Endothelial cell of umbilical vein (primary cell): Measurements from ENCODE around the gene PTCH1. TPM values are rescaled to one million over a fixed set of nuclear protein-coding genes. Genes with fewer than 3 reads are reported as not detected.

ENCODE experiments used
- BruUV-seq: library from RNA; stranded (reverse); fragments of 400-500 nt; replicated peaks from 2 replicates; lab custom pipeline; 2021; lab: Mats Ljungman, UMichigan
- CTCF ChIA-PET: fragments of 300-600, 350-600 bp; sonication (Branson Sonifier 250); formaldehyde crosslinking; loops from one replicate; lab custom pipeline; 2021; ENCODE audit warnings: antibody characterized with exemption, inconsistent platforms; lab: Charles Lee
- POLR2A ChIA-PET: fragments of 300-600, 350-600 bp; sonication (Branson Sonifier 250); formaldehyde crosslinking; loops from one replicate; lab custom pipeline; 2021; ENCODE audit warnings: antibody characterized with exemption, inconsistent platforms; lab: Charles Lee
- DNase-seq: peaks from one replicate; pipeline ENCODE4 v3.0.0-alpha.2; 2011; ENCODE audit warnings: low read depth, low spot score
- FAIRE-seq: peaks from 2 replicates; lab custom pipeline; 2011; peaks lifted over from hg19 to GRCh38; lab: Jason Lieb, UNC
- H2AFZ ChIP-seq: 2 replicates; pipeline ENCODE4 v1.6.0; 2012; ENCODE audit warnings: low read depth, low read length, control low read depth, inconsistent platforms
- H3K27ac ChIP-seq: 2 replicates; pipeline ENCODE4 v1.5.1; 2011; ENCODE audit warnings: low read depth, mild to moderate bottlenecking, control low read depth, low read length, moderate library complexity; ENCODE audit not compliant: insufficient read depth
- H3K27me3 ChIP-seq, 2 experiments: 2 replicates each; pipeline versions ENCODE4 v1.6.0 to v1.6.1; 2011; ENCODE audit warnings: low read length in 2 of 2, mixed read lengths in 1 of 2; ENCODE audit not compliant: control insufficient read depth in 2 of 2, insufficient read depth in 2 of 2
- H3K36me3 ChIP-seq, 2 experiments: 2 replicates in 1 of 2; 3 replicates in 1 of 2; pipeline ENCODE4 v1.5.1; 2011; ENCODE audit warnings: low read length in 2 of 2, mild to moderate bottlenecking in 1 of 2, moderate library complexity in 1 of 2; ENCODE audit not compliant: control insufficient read depth in 2 of 2, insufficient read depth in 2 of 2; ENCODE audit errors: extremely low read depth in 1 of 2
- H3K4me1 ChIP-seq: 3 replicates; pipeline ENCODE4 v1.5.1; 2011; ENCODE audit warnings: mild to moderate bottlenecking, low read length; ENCODE audit not compliant: control insufficient read depth, insufficient read depth; ENCODE audit errors: extremely low read depth
- H3K4me2 ChIP-seq: 2 replicates; pipeline ENCODE4 v1.6.1; 2011; ENCODE audit warnings: low read length, control low read depth, mixed read lengths; ENCODE audit not compliant: insufficient read depth
- H3K4me3 ChIP-seq, 3 experiments: fragments of 200-600 bp in 1 of 3; sonication (generic), shearing (Covaris generic) in 1 of 3; replicated peaks in 1 of 3; 2 replicates each; pipeline ENCODE4 v1.5.1; 2011 to 2016; ENCODE audit warnings: control low read depth in 3 of 3, low read length in 3 of 3, mild to moderate bottlenecking in 2 of 3, inconsistent platforms in 1 of 3, low read depth in 1 of 3, moderate library complexity in 1 of 3; ENCODE audit not compliant: insufficient read depth in 1 of 3
- H3K79me2 ChIP-seq: 2 replicates; pipeline ENCODE4 v1.6.0; 2012; ENCODE audit warnings: low read length, inconsistent platforms; ENCODE audit not compliant: control insufficient read depth, insufficient read depth
- H3K9ac ChIP-seq: replicated peaks from 2 replicates; pipeline ENCODE3; 2011; ENCODE audit warnings: low read length, control low read depth; ENCODE audit not compliant: insufficient read depth; ENCODE audit errors: extremely low read depth
- H3K9me1 ChIP-seq: replicated peaks from 3 replicates; pipeline ENCODE4 v1.6.0; 2011; ENCODE audit warnings: mild to moderate bottlenecking, low read length; ENCODE audit not compliant: control insufficient read depth, insufficient read depth; ENCODE audit errors: extremely low read depth
- H3K9me3 ChIP-seq: replicated peaks from 2 replicates; pipeline ENCODE4 v1.5.1; 2012; ENCODE audit warnings: low read length, inconsistent platforms; ENCODE audit not compliant: control insufficient read depth, insufficient read depth
- H4K20me1 ChIP-seq: replicated peaks from 2 replicates; pipeline ENCODE3; 2011; ENCODE audit warnings: mild to moderate bottlenecking, low read length; ENCODE audit not compliant: control insufficient read depth, insufficient read depth; ENCODE audit errors: extremely low read depth
- FOS ChIP-seq: IDR thresholded peaks from 2 replicates; pipeline ENCODE4 v1.6.1; 2011; ENCODE audit warnings: mild to moderate bottlenecking, low read length, moderate library complexity, borderline replicate concordance; ENCODE audit not compliant: insufficient read depth
- GATA2 ChIP-seq: IDR thresholded peaks from 2 replicates; pipeline ENCODE4 v1.7.0; 2011; ENCODE audit warnings: low read depth, mild to moderate bottlenecking, moderate library complexity, mixed read lengths, low read length; ENCODE audit not compliant: insufficient read length, insufficient read depth
- JUN ChIP-seq: IDR thresholded peaks from 2 replicates; pipeline ENCODE4 v1.6.1; 2011; ENCODE audit warnings: borderline replicate concordance, low read depth; ENCODE audit not compliant: insufficient read length, insufficient read depth
- MYC ChIP-seq: IDR thresholded peaks from one replicate; pipeline ENCODE4 v1.6.1; 2011; ENCODE audit warnings: mild to moderate bottlenecking, low read depth, low read length
- POLR2AphosphoS5 ChIP-seq: IDR thresholded peaks from 2 replicates; pipeline ENCODE4 v1.6.1; 2012; ENCODE audit warnings: low read depth, mild to moderate bottlenecking, control low read depth, low read length, moderate library complexity; ENCODE audit not compliant: insufficient read depth
- dilution Hi-C: fragments of 300-500 bp; cut with MboI; formaldehyde crosslinking; loops from one replicate; pipeline ENCODE4 v1.15.0; 2019; ENCODE audit warnings: low sequenced_read_pairs; ENCODE audit not compliant: extremely low pct_ligation_motif_present
- intact Hi-C: fragments of 100-400 bp; cut with micrococcal nuclease; formaldehyde crosslinking; loops from one replicate; pipeline ENCODE4 v1.10.0; 2022
- polyA plus RNA-seq, 4 experiments: library from polyadenylated mRNA; depleted of rRNA in 3 of 4; stranded (reverse) in 3 of 4; unstranded in 1 of 4; fragments of >200 nt; gene quantifications; 2 replicates each; pipeline versions ENCODE4 v1.2.1 to v1.2.3, GENCODE V29; 2011 to 2012; ENCODE audit warnings: missing spikeins in 1 of 4
- total RNA-seq: library from RNA; stranded (reverse); gene quantifications from 2 replicates; pipeline ENCODE4 v1.2.3, GENCODE V29; 2021
- TF ChIP-seq, protein P1 (sequence below), 2 donors: IDR thresholded peaks; 1 replicate in 1 of 2; 2 replicates in 1 of 2; pipeline ENCODE4 v1.5.1; 2011; ENCODE audit warnings: low read length in 2 of 2, mild to moderate bottlenecking in 2 of 2, moderate library complexity in 2 of 2, control low read depth in 1 of 2, inconsistent platforms in 1 of 2, low read depth in 1 of 2; ENCODE audit not compliant: insufficient read depth in 1 of 2; ENCODE audit errors: extremely low read depth in 1 of 2
- TF ChIP-seq, protein P2 (sequence below): IDR thresholded peaks from 2 replicates; pipeline ENCODE4 v1.6.1; 2011; ENCODE audit not compliant: insufficient read depth, insufficient read length

The PTCH1 gene
- total and polyA plus RNA-seq, 2 donors (not counting 3 experiments of a cell fraction or from before 2014, with no cell fraction given), result 3.9 to 12.1 TPM

DNA sequence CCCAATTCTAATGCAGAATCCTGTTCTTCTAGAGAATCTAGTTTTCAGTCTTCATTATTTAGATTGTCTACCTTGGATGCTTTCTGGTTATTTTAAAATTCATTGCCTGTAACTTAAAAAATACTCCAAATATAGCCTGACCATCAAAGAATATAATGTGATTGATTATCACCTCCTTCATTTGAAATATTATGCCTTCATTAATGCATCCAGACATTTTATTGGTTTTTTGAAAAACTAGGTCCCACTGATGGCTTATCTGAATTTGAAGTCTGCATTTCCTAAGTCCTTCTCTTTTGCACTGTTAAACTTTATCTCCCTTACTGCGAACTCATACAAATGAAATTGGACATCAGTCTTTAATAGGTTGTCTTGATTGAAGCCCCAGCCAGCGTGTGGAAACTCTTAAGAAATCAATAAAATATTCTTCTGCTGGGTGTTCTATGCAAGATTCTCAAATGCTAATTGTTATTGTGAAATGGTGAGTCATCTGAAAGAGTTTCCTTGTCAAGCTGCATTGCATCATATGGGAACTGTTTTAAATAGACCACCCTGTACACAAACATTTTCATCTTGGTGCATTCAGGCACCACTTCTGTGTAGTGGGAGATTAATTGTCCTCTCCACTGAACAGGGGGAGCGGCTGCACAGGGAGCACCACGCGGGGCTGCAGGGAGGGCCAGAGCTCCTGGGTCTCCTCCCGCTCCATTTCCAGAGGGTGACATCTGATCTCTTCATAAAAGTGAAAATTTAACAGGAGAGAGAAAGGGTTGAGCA lies 106.9 kb downstream of the PTCH1 start:
- ChIA-PET CTCF (interaction anchor here (1.0 to 1.2 kb wide), 2 partner anchors 27 to 144 kb away, joined by 3 read pairs; no protein-coding TSS in a partner anchor), POLR2A (no interaction called here)
- H3K9me1 ChIP-seq, result no peaks in the 10 kb centered on the region
- no peaks in the 10 kb centered on the region for H3K36me3 ChIP-seq
- H3K9ac ChIP-seq, result no peak overlapping the region
- H3K4me2 ChIP-seq, result no peak overlapping the region
- FAIRE-seq (peak; percentile 21), DNase-seq (peak; percentile 36)
- no peaks in the 10 kb centered on the region for H4K20me1 ChIP-seq
- peaks cover 3% of the 10 kb centered on the region for H3K4me1 ChIP-seq
- H3K79me2 ChIP-seq, result no peaks in the 10 kb centered on the region
- H3K27ac ChIP-seq, result no peak overlapping the region
- H3K9me3 ChIP-seq, result no peaks in the 10 kb centered on the region
- H3K27me3 ChIP-seq, result peaks cover 0 to 6% of the 10 kb centered on the region in 2 experiments
- no peak overlapping the region for H2AFZ ChIP-seq
- BruUV-seq, result no TSS peak
- dilution Hi-C loops, result no loop called here
- H3K4me3 ChIP-seq, result no peak overlapping the region
- intact Hi-C loops, result no loop called here
- TF ChIP-seq, protein P1, sequence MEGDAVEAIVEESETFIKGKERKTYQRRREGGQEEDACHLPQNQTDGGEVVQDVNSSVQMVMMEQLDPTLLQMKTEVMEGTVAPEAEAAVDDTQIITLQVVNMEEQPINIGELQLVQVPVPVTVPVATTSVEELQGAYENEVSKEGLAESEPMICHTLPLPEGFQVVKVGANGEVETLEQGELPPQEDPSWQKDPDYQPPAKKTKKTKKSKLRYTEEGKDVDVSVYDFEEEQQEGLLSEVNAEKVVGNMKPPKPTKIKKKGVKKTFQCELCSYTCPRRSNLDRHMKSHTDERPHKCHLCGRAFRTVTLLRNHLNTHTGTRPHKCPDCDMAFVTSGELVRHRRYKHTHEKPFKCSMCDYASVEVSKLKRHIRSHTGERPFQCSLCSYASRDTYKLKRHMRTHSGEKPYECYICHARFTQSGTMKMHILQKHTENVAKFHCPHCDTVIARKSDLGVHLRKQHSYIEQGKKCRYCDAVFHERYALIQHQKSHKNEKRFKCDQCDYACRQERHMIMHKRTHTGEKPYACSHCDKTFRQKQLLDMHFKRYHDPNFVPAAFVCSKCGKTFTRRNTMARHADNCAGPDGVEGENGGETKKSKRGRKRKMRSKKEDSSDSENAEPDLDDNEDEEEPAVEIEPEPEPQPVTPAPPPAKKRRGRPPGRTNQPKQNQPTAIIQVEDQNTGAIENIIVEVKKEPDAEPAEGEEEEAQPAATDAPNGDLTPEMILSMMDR (IDR thresholded peaks at IDR 0.05; ENCODE audit: extremely low read depth in 1 of 2, insufficient read depth in 1 of 2, low read depth in 1 of 2, low read length in 2 of 2), result no peak
- TF ChIP-seq MYC (no peak), JUN (peak; percentile 67), POLR2AphosphoS5 (no peak), FOS (peak; percentile 33), GATA2 (no peak)
- TF ChIP-seq, protein P2, sequence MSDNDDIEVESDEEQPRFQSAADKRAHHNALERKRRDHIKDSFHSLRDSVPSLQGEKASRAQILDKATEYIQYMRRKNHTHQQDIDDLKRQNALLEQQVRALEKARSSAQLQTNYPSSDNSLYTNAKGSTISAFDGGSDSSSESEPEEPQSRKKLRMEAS, result no peak
